Measurements from ENCODE around the gene MYBPC1.
"Not testable (repeated sequence)": the region's sequence is repeated elsewhere in the genome, so short reads cannot be mapped to it uniquely, and the experiment has no call there.

The MYBPC1 gene

GRCh38 chr12:101594700-101595099 is at the start of gene MYBPC1:
Gene MYBPC1 (plus strand): TSS chr12:101594971. CDS start chr12:101595071, 100 bp downstream.
- DNase-seq: no peak

GRCh38 chr12:101551362-101552114 is 43.2 kb upstream of the MYBPC1 start:
- no peak for DNase-seq

- no peak for DNase-seq
Measured at GRCh38 chr12:101552277-101552676, 42.5 kb upstream of the MYBPC1 start.

- DNase-seq: no peak
Measured at GRCh38 chr12:101557094-101557493, 37.7 kb upstream of the MYBPC1 start.

- not testable (repeated sequence) for DNase-seq
Measured at GRCh38 chr12:101558726-101559125, 36.0 kb upstream of the MYBPC1 start.

GRCh38 chr12:101563212-101563611 is 31.6 kb upstream of the MYBPC1 start:
- DNase-seq: no peak

- DNase-seq: no peak
Measured at GRCh38 chr12:101564912-101565311, 29.9 kb upstream of the MYBPC1 start.

GRCh38 chr12:101566318-101566717 is 28.5 kb upstream of the MYBPC1 start:
- no peak for DNase-seq

GRCh38 chr12:101567918-101568317 is 26.9 kb upstream of the MYBPC1 start:
- DNase-seq: no peak

- peak; percentile 9 to 13 for DNase-seq
Measured at GRCh38 chr12:101570047-101570446, 24.7 kb upstream of the MYBPC1 start.

GRCh38 chr12:101571105-101571504 is 23.7 kb upstream of the MYBPC1 start:
- DNase-seq: no peak

- DNase-seq: no peak
Measured at GRCh38 chr12:101573743-101574142, 21.0 kb upstream of the MYBPC1 start.

- no peak for DNase-seq
Measured at GRCh38 chr12:101578417-101578816, 16.4 kb upstream of the MYBPC1 start.

- DNase-seq: no peak
Measured at GRCh38 chr12:101581190-101581589, 13.6 kb upstream of the MYBPC1 start.

GRCh38 chr12:101582937-101583336 is 11.8 kb upstream of the MYBPC1 start:
- DNase-seq: no peak

GRCh38 chr12:101590383-101590782 is 4.4 kb upstream of the MYBPC1 start:
- DNase-seq: no peak

- no peak for DNase-seq
Measured at GRCh38 chr12:101591781-101592180, 3.0 kb upstream of the MYBPC1 start.

- no peak for DNase-seq
Measured at GRCh38 chr12:101592448-101592847, 2.3 kb upstream of the MYBPC1 start.

- DNase-seq: no peak
Measured at GRCh38 chr12:101592921-101593320, 1.9 kb upstream of the MYBPC1 start.

- DNase-seq: no peak
Measured at GRCh38 chr12:101596172-101596571, 1.4 kb downstream of the MYBPC1 start.

GRCh38 chr12:101597164-101597563 is 2.4 kb downstream of the MYBPC1 start:
- DNase-seq: no peak

- no peak for DNase-seq
Measured at GRCh38 chr12:101598483-101598882, 3.7 kb downstream of the MYBPC1 start.

- DNase-seq: no peak
Measured at GRCh38 chr12:101599311-101599710, 4.5 kb downstream of the MYBPC1 start.

- no peak for DNase-seq
Measured at GRCh38 chr12:101599771-101600484, 5.2 kb downstream of the MYBPC1 start.

All from NCI-H2081 (cell line).